ENCODE measurements around the gene ELAVL3. TPM values are rescaled to one million over a fixed set of nuclear protein-coding genes. Genes with fewer than 3 reads are reported as not detected.

ELAVL3 gene
- total and polyA plus RNA-seq, 2 of the 8 experiments (the other 6 are each of a cell fraction or from before 2014, with no cell fraction given), result 0.80 to 1.0 TPM

- peak within 1 kb of the TSS; percentile 71 to 87 (median 82) for H3K4me3 ChIP-seq (ENCODE audit: extremely low read depth in 1 of 4, insufficient read depth in 2 of 4, low read depth in 3 of 4, low read length in 4 of 4)
- no peaks in the 10 kb centered on the region for H3K27me3 ChIP-seq (replicated peaks in 1 of 4; ENCODE audit: control insufficient read depth in 3 of 4, extremely low read depth in 1 of 4, insufficient read depth in 3 of 4, low read length in 3 of 4)
- no peaks in the 10 kb centered on the region for H4K20me1 ChIP-seq (replicated peaks in 1 of 2; ENCODE audit: control insufficient read depth in 1 of 2, insufficient read depth in 2 of 2, low read length in 2 of 2)
- no peaks in the 10 kb centered on the region for H3K36me3 ChIP-seq (ENCODE audit: control insufficient read depth in 2 of 4, insufficient read depth in 4 of 4, low read length in 3 of 4)
- H3K18ac ChIP-seq (ENCODE audit: extremely low read depth, low read length), result peak within 1 kb of the TSS; percentile 94
- no peaks in the 10 kb centered on the region; a peak in 2 of 7 replicates for H3K4me1 ChIP-seq (replicated peaks in 1 of 4; ENCODE audit: control insufficient read depth in 3 of 4, insufficient read depth in 4 of 4, low read length in 3 of 4)
- H2BK120ac ChIP-seq (replicated peaks; ENCODE audit: low read depth, low read length), result no peak within 1 kb of the TSS
- CTCF ChIA-PET (ENCODE audit: partially characterized antibody), result interaction anchor here (1.1 to 2.2 kb wide), 2 partner anchors 10 to 151 kb away, joined by 3 to 9 read pairs; partner anchors contain the start of gene CNN1
- H3K4me2 ChIP-seq (ENCODE audit: insufficient read depth in 1 of 2, low read depth in 2 of 2, low read length in 2 of 2), result peak within 1 kb of the TSS; percentile 55 to 72
- H3K79me2 ChIP-seq (ENCODE audit: control insufficient read depth in 1 of 2, insufficient read depth in 2 of 2, low read length in 2 of 2), result no peaks in the 10 kb centered on the region
- no peak within 1 kb of the TSS for H3K56ac ChIP-seq (replicated peaks; ENCODE audit: insufficient read length, low read depth, low read length)
- 2% methylated on average over 36 of the region's 47 CpGs; no CpG with 5 or more reads in 1 of the 2 experiments for WGBS, 2 experiments (ENCODE audit: extremely low coverage in 1 of 2, insufficient coverage in 1 of 2, insufficient read length in 1 of 2, insufficient replicate concordance in 2 of 2, low coverage in 1 of 2, low lambda C conversion rate in 2 of 2, missing lambda C conversion rate in 1 of 2)
- no peaks in the 10 kb centered on the region for H3K9me3 ChIP-seq (ENCODE audit: insufficient read depth in 2 of 2, low read depth in 1 of 2, low read length in 1 of 2)
- no peak within 1 kb of the TSS for H3K23ac ChIP-seq (ENCODE audit: insufficient read length)
- H2BK20ac ChIP-seq (ENCODE audit: low read length), result no peak within 1 kb of the TSS
- no peak within 1 kb of the TSS for H2BK15ac ChIP-seq (ENCODE audit: low read length)
- H2BK12ac ChIP-seq (ENCODE audit: low read depth, low read length), result no peak within 1 kb of the TSS
- peak within 1 kb of the TSS; percentile 78 for H4K5ac ChIP-seq (ENCODE audit: insufficient read length, low read depth, low read length)
- POLR2A ChIA-PET (ENCODE audit: partially characterized antibody), result interaction anchor here (0.7 to 2.3 kb wide), 11 partner anchors 8 to 148 kb away, joined by 3 to 15 read pairs (median 4); partner anchors contain the start of genes CNN1, ELOF1 and ZNF653
- H2AFZ ChIP-seq (ENCODE audit: low read length), result no peak within 1 kb of the TSS
- DNase-seq (ENCODE audit: low read depth in 1 of 2, low spot score in 2 of 2) (peak; percentile 93 to 94), FAIRE-seq (peak; percentile 63)
- H3K9ac ChIP-seq (replicated peaks in 1 of 4; ENCODE audit: extremely low read depth in 1 of 4, low read depth in 3 of 4, low read length in 3 of 4), result peak within 1 kb of the TSS; percentile 65 to 93 (median 90)
- H4K91ac ChIP-seq (replicated peaks; ENCODE audit: insufficient read length, low read length), result peak within 1 kb of the TSS; percentile 61
- no peak within 1 kb of the TSS for H3K4ac ChIP-seq (replicated peaks; ENCODE audit: insufficient read length, low read depth, low read length)
- H2AK5ac ChIP-seq (ENCODE audit: low read depth, low read length), result no peak within 1 kb of the TSS
- H4K8ac ChIP-seq (ENCODE audit: extremely low read depth, insufficient read depth, low read length), result peak within 1 kb of the TSS; percentile 100
- H3K79me1 ChIP-seq (ENCODE audit: low read depth, low read length), result no peaks in the 10 kb centered on the region
- peak within 1 kb of the TSS; percentile 86; the same call in 1 of the 2 replicates for H3K27ac ChIP-seq (ENCODE audit: low read depth, low read length)
- H3K23me2 ChIP-seq (ENCODE audit: low read depth, low read length), result peaks cover 4% of the 10 kb centered on the region; the same call in 1 of the 2 replicates
- peak within 1 kb of the TSS; percentile 96 for H2BK5ac ChIP-seq (ENCODE audit: low read depth, low read length)
- no peak within 1 kb of the TSS for H3K14ac ChIP-seq (ENCODE audit: insufficient read length)
- TF ChIP-seq GABPA (IDR thresholded peaks at IDR 0.05; ENCODE audit: borderline replicate concordance, insufficient read depth, low read length), result no peak
- no peak for TF ChIP-seq CREB1 (IDR thresholded peaks at IDR 0.05)
- TF ChIP-seq SP1 (IDR thresholded peaks at IDR 0.05; ENCODE audit: low read depth, low read length), result peak; percentile 76; the same call in 1 of the 2 replicates
- peak; percentile 100 for TF ChIP-seq SAP30 (IDR thresholded peaks at IDR 0.05; ENCODE audit: insufficient read depth, insufficient replicate concordance, low read length)
- peak; percentile 84 for TF ChIP-seq KDM4A (IDR thresholded peaks at IDR 0.05; ENCODE audit: low read depth, low read length, severe bottlenecking)
- peak; percentile 81 for TF ChIP-seq KDM5A (IDR thresholded peaks at IDR 0.05; ENCODE audit: low read length)
- TF ChIP-seq TAF1 (IDR thresholded peaks at IDR 0.05; ENCODE audit: low read depth, low read length), result peak; percentile 87
- TF ChIP-seq GTF2F1 (IDR thresholded peaks at IDR 0.05; ENCODE audit: borderline replicate concordance, low read depth, low read length), result no peak
- TF ChIP-seq NRF1 (IDR thresholded peaks at IDR 0.05; ENCODE audit: low read depth, low read length), result no peak
- TF ChIP-seq SIN3A (conservative IDR thresholded peaks at IDR 0.05 in 1 of 2, IDR thresholded peaks at IDR 0.05 in 1 of 2; ENCODE audit: low read depth in 1 of 2, low read length in 2 of 2), result peak; percentile 100
- peak; percentile 66 for TF ChIP-seq TAF7 (optimal IDR thresholded peaks at IDR 0.05; ENCODE audit: borderline replicate concordance, low read depth, low read length)
- no peak for TF ChIP-seq JUN (IDR thresholded peaks at IDR 0.05; ENCODE audit: low read depth, low read length)
Measured at GRCh38 chr19:11528551-11529341, 47.9 kb upstream of the ELAVL3 start, which contains the start of gene ECSIT. TSS of gene ECSIT (minus strand) at chr19:11529134. CDS start at chr19:11519170, 9,964 bp downstream.
